GM19193 (cell line): ENCODE data around the gene HSF2BP.

Experiments
- POLR2A ChIP-seq: IDR thresholded peaks from 4 replicates; pipeline ENCODE4 v1.6.1; 2011; ENCODE audit not compliant: insufficient read depth, insufficient read length; ENCODE audit errors: extremely low read depth

HSF2BP gene

GRCh38 chr21:43602266-43603232 is 56.7 kb downstream of the HSF2BP start:
- TF ChIP-seq POLR2A = no peak

DNA sequence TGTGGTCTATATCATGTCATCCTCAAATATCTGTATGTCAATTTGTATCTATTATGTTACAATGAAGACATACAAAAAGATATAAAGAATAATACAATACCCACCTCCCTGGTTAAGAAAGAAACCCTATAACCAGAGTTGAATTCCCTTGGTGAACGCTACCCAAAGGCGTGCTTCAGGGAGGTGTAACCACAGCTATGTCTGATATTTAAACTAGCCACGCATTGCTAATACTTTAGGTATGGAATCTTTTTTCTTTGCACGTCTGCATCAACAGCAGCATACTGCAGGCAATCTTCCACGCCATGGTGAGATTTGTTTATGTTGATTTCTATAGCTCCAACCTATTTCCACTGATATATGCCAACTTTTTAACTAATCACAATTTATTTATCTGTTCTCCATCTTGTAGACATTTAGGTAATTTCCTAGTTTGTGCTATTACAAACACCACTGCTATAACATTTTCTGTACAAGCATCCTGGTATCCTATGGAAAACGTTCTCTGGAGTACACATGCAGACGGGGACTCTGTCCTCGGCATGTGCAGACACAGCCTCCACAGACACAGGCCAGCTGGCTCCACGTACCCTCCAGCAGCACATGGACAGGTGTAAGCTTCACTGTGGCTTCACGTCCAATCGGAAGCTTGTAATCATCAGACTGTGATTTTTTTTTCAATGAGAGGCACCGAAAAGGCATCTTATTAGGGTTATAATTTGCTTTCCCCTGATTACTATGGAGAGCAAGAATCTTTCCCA is 58.5 kb downstream of the HSF2BP start:
- TF ChIP-seq POLR2A = no peak

DNA sequence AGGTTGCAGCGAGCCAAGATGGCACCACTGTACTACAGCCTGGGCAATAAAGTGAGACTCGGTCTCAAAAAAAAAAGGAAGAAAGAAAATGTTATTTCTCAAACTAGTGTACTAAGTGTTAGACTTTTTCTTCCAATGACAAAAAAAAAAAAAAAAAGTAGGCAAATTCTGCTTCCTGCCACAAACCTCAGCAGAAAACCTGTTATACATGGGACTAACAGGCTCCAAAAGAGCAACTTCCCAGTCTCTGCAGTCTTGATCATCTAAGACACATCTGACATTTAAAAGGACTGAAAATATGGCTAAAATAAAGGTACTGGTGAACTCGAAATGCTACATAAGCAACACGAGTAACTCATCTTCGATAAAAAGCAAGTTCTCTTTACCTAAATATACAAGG is 59.6 kb downstream of the HSF2BP start:
- TF ChIP-seq POLR2A = no peak

DNA sequence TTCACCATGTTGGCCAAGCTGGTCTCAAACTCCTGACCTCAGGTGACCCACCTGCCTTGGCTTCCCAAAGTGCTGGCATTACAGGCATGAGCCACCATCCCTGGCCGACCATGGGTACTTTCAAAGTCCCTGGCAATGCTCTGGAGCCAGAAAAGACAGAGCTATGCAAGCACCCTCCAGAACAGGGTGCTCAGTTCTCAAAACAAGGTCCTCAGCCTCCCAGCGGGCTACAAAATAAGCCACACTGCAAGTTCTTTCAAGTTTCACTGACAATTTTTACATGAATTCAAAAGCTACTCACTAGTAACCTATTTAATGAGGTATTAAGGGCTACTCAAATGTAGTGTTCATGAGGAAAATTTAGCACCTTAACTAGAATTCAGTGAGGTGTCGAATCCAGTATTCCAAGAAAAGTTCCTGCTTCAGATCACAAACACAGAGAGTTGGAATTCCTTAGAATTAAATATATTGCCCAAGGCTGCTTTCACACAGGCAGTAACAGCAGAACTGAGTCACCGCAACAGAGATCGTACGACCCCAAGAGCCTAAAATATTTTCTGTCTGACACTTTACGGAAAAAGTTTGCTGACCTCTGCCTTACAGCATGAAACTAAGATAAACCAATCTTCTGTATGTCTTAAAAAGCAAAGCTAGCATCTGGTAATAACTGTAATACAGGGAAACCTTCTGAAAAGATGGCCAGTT is 60.7 kb downstream of the HSF2BP start:
- no peak for TF ChIP-seq POLR2A

GRCh38 chr21:43597540-43598250 is 61.6 kb downstream of the HSF2BP start:
- TF ChIP-seq POLR2A = no peak

- TF ChIP-seq POLR2A = no peak
Measured at GRCh38 chr21:43597052-43597451, 62.2 kb downstream of the HSF2BP start.

DNA sequence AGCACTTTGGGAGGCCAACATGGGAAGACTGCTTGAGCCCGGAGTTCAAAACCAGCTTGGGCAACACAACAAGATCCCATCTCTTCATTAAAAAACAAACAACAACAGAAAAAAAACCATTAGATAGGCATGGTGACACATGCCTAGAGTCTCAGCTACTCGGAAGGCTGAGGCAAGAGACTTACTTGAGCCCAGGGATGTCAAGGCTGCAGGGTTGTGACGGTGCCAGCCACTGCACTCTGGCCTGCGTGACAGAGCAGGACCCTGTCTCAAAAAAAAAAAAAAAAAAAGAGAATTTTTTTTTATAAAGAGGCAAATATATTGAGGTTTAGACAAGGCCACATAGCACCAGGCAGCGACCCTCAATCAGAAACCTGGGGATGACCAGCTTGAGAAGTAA is 62.7 kb downstream of the HSF2BP start:
- TF ChIP-seq POLR2A = no peak

- TF ChIP-seq POLR2A = no peak
Measured at GRCh38 chr21:43593078-43593477, 66.2 kb downstream of the HSF2BP start.

DNA sequence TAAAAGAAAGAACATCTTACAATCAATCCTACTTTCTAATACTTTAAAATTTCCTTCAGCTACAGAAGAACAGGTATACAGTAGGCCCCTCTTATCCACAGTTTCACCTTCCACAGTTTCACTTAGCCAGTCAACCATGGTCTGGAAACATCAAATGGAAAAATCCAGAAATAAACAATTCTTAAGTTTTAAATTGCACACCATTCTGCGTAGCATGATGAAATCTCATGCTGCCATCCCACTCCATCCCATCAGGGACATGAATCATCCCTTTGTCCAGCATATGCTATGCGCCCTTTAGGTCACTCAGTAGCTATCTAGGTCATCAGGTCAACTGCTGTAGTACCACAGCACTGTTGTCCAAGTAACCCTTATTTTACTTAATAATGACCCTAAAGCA is 67.7 kb downstream of the HSF2BP start:
- no peak for TF ChIP-seq POLR2A

DNA sequence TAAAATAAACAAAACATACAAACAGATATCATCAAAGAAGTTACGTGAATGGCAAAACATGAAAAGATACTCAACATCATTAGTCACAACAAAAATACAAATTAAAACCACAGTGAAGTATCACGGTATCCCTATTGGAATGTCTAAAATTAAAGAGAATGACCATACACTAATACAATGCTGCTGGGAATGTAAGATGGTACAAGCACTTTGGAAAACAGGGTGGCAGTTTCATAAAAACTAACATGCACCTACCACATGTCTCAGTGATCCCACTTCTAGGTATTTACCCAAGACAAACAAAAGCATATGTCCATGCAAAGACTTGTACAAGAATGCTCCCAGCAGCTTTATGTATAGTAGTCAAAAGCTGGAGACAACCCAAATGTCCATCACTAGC is 69.1 kb downstream of the HSF2BP start:
- TF ChIP-seq POLR2A = no peak

DNA sequence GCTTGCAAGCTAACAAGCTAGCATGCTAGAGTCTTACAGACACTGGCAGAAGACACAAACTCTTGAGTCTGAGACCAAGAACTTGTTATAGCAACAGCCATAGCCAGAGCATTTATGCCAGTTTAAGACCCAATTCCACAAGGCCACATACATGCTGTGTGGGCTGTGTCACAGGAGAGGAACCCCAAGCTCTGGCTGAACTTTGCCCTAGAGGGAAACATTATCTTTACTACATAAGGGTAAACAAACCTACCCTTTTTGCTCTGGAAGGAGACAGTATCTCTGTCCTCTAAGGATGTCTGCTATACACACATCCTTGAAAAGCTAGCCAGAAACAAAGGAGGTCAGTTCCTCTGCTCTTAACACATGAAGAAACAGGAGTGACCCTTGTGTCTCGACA is 70.3 kb downstream of the HSF2BP start:
- no peak for TF ChIP-seq POLR2A

GRCh38 chr21:43585924-43586413 is 73.3 kb downstream of the HSF2BP start:
- TF ChIP-seq POLR2A = no peak

GRCh38 chr21:43585514-43585913 is 73.8 kb downstream of the HSF2BP start:
- no peak for TF ChIP-seq POLR2A

GRCh38 chr21:43581453-43581852 is 77.8 kb downstream of the HSF2BP start:
- no peak for TF ChIP-seq POLR2A
